Neural cell (in vitro differentiated cells): ENCODE data around the gene ARHGEF26. TPM values are rescaled to one million over a fixed set of nuclear protein-coding genes. Genes with fewer than 3 reads are reported as not detected.

Experiments used
- H2AFZ ChIP-seq: fragments of 200-600, 300-800 bp; sonication (generic), shearing (Covaris generic); 2 replicates; pipeline ENCODE4 v1.6.0; 2014; ENCODE audit warnings: low read depth, mild to moderate bottlenecking, antibody characterized with exemption, low read length, moderate library complexity
- H3F3A ChIP-seq: fragments of 200-600 bp; shearing (Covaris generic); 2 replicates; pipeline ENCODE4 v1.6.1; 2016; ENCODE audit warnings: mild to moderate bottlenecking, moderate library complexity, mixed read lengths, antibody characterized with exemption, low read length; ENCODE audit not compliant: insufficient read depth, poor library complexity, severe bottlenecking
- H3K27ac ChIP-seq: fragments of 200-600, 300-800 bp; sonication (generic), shearing (Covaris generic); 2 replicates; pipeline ENCODE4 v1.5.1; 2014; ENCODE audit warnings: mild to moderate bottlenecking, low read length, moderate library complexity
- H3K27me3 ChIP-seq: fragments of 300-800, 200-600 bp; sonication (generic), shearing (Covaris generic); 2 replicates; pipeline ENCODE4 v1.6.0; 2014; ENCODE audit warnings: mild to moderate bottlenecking, low read depth, low read length, moderate library complexity; ENCODE audit not compliant: insufficient read depth
- H3K36me3 ChIP-seq: fragments of 300-800, 200-600 bp; sonication (generic), shearing (Covaris generic); 2 replicates; pipeline ENCODE4 v1.5.1; 2014; ENCODE audit warnings: mild to moderate bottlenecking, antibody characterized with exemption, low read length, moderate library complexity; ENCODE audit not compliant: insufficient read depth
- H3K4me2 ChIP-seq: fragments of 300-800, 200-600 bp; sonication (generic), shearing (Covaris generic); 2 replicates; pipeline ENCODE4 v1.6.0; 2014; ENCODE audit warnings: mild to moderate bottlenecking, low read length
- H3K4me3 ChIP-seq: fragments of 300-800, 200-600 bp; sonication (generic), shearing (Covaris generic); 2 replicates; pipeline ENCODE4 v1.5.1; 2014; ENCODE audit warnings: mild to moderate bottlenecking, low read length, moderate library complexity
- H3K79me2 ChIP-seq: fragments of 200-600 bp; shearing (Covaris generic); replicated peaks from 2 replicates; pipeline ENCODE4 v1.6.0; 2014; ENCODE audit warnings: mild to moderate bottlenecking, low read length, moderate library complexity; ENCODE audit not compliant: insufficient read depth
- H3K9ac ChIP-seq: fragments of 300-800, 200-600 bp; sonication (generic), shearing (Covaris generic); 2 replicates; pipeline ENCODE4 v1.6.1; 2016; ENCODE audit warnings: mild to moderate bottlenecking, low read length, mixed read lengths
- H3K9me2 ChIP-seq: fragments of 200-600 bp; shearing (Covaris generic); 2 replicates; pipeline ENCODE4 v1.6.1; 2016; ENCODE audit warnings: mild to moderate bottlenecking, low read length, mixed read lengths; ENCODE audit not compliant: insufficient read depth
- H3K9me3 ChIP-seq: fragments of 200-600, 300-800 bp; sonication (generic), shearing (Covaris generic); 2 replicates; pipeline ENCODE4 v1.6.1; 2016; ENCODE audit warnings: mild to moderate bottlenecking, mixed run types, low read length, moderate library complexity, mixed read lengths
- H4K20me1 ChIP-seq: fragments of 200-600 bp; shearing (Covaris generic); 2 replicates; pipeline ENCODE4 v1.6.1; 2016; ENCODE audit warnings: mild to moderate bottlenecking, mixed run types; ENCODE audit not compliant: insufficient read depth
- EP300 ChIP-seq: fragments of 450-650 bp; conservative IDR thresholded peaks from 2 replicates; pipeline ENCODE4 v1.6.1; 2014; ENCODE audit warnings: antibody characterized with exemption, mild to moderate bottlenecking, moderate library complexity; ENCODE audit not compliant: poor library complexity, severe bottlenecking
- EZH2 ChIP-seq: fragments of 200-600, 300-800 bp; shearing (Covaris generic), sonication (generic); IDR thresholded peaks from 2 replicates; pipeline ENCODE4 v1.6.1; 2014; ENCODE audit warnings: antibody characterized with exemption, low read length, borderline replicate concordance, mild to moderate bottlenecking; ENCODE audit not compliant: insufficient read depth, poor library complexity, severe bottlenecking
- MXI1 ChIP-seq: fragments of 450-650 bp; conservative IDR thresholded peaks from 2 replicates; pipeline ENCODE4 v1.6.1; 2014; ENCODE audit warnings: antibody characterized with exemption, mild to moderate bottlenecking; ENCODE audit not compliant: poor library complexity, severe bottlenecking
- POLR2AphosphoS5 ChIP-seq: IDR thresholded peaks from 2 replicates; pipeline ENCODE4 v1.6.1; 2012
- RAD21 ChIP-seq: fragments of 450-650 bp; conservative IDR thresholded peaks from 2 replicates; pipeline ENCODE4 v1.6.1; 2014; ENCODE audit warnings: antibody characterized with exemption, mild to moderate bottlenecking, moderate library complexity
- SMC3 ChIP-seq: fragments of 450-650 bp; conservative IDR thresholded peaks from 2 replicates; pipeline ENCODE4 v1.6.1; 2014; ENCODE audit warnings: antibody characterized with exemption, mild to moderate bottlenecking, moderate library complexity; ENCODE audit not compliant: poor library complexity
- TAF1 ChIP-seq: IDR thresholded peaks from 2 replicates; pipeline ENCODE4 v1.6.1; 2012; ENCODE audit warnings: low read depth
- polyA plus RNA-seq: library from polyadenylated mRNA; depleted of rRNA; stranded (reverse); fragments of >200 nt; gene quantifications from 2 replicates; pipeline ENCODE4 v1.2.3, GENCODE V29; 2014
- TF ChIP-seq, protein P1 (sequence below): IDR thresholded peaks from 2 replicates; pipeline ENCODE4 v1.6.1; 2012; ENCODE audit warnings: borderline replicate concordance
- TF ChIP-seq, protein P2 (sequence below): fragments of 450-650 bp; IDR thresholded peaks from 2 replicates; pipeline ENCODE4 v1.5.1; 2014; ENCODE audit warnings: antibody characterized with exemption, mild to moderate bottlenecking, moderate library complexity; ENCODE audit not compliant: poor library complexity, severe bottlenecking

ARHGEF26 gene
- polyA plus RNA-seq, 1 donor from 2014 or later: 5.7 TPM

DNA sequence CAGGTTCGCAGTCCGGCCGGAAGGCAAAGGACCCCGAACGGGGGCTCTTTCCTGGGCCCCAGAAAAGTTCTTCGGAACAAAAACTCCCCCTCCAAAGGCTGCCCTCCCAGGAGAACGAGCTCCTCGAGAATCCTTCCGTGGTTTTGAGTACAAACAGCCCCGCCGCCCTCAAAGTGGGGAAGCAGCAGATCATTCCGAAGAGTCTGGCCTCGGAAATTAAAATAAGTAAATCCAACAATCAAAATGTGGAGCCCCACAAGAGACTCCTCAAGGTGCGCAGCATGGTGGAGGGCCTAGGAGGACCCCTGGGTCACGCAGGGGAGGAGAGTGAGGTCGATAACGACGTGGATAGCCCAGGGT lies 1.3 kb downstream of the ARHGEF26 start:
- Histone ChIP-seq H3K9ac (no peak overlapping the region), H3K4me2 (no peak overlapping the region), H3K4me3 (peak overlapping the region; percentile 84), H3K36me3 (no peaks in the 10 kb centered on the region), H3K27ac (no peak overlapping the region), H3F3A (no peaks in the 10 kb centered on the region), H3K79me2 (no peaks in the 10 kb centered on the region), H3K9me2 (no peaks in the 10 kb centered on the region), H3K27me3 (peaks cover 36% of the 10 kb centered on the region), H3K9me3 (no peaks in the 10 kb centered on the region), H2AFZ (no peak overlapping the region), H4K20me1 (no peaks in the 10 kb centered on the region)
- TF ChIP-seq TAF1 (no peak), SMC3 (no peak), MXI1 (no peak)
- TF ChIP-seq, protein P1, sequence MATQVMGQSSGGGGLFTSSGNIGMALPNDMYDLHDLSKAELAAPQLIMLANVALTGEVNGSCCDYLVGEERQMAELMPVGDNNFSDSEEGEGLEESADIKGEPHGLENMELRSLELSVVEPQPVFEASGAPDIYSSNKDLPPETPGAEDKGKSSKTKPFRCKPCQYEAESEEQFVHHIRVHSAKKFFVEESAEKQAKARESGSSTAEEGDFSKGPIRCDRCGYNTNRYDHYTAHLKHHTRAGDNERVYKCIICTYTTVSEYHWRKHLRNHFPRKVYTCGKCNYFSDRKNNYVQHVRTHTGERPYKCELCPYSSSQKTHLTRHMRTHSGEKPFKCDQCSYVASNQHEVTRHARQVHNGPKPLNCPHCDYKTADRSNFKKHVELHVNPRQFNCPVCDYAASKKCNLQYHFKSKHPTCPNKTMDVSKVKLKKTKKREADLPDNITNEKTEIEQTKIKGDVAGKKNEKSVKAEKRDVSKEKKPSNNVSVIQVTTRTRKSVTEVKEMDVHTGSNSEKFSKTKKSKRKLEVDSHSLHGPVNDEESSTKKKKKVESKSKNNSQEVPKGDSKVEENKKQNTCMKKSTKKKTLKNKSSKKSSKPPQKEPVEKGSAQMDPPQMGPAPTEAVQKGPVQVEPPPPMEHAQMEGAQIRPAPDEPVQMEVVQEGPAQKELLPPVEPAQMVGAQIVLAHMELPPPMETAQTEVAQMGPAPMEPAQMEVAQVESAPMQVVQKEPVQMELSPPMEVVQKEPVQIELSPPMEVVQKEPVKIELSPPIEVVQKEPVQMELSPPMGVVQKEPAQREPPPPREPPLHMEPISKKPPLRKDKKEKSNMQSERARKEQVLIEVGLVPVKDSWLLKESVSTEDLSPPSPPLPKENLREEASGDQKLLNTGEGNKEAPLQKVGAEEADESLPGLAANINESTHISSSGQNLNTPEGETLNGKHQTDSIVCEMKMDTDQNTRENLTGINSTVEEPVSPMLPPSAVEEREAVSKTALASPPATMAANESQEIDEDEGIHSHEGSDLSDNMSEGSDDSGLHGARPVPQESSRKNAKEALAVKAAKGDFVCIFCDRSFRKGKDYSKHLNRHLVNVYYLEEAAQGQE: no peak
- TF ChIP-seq, protein P2, sequence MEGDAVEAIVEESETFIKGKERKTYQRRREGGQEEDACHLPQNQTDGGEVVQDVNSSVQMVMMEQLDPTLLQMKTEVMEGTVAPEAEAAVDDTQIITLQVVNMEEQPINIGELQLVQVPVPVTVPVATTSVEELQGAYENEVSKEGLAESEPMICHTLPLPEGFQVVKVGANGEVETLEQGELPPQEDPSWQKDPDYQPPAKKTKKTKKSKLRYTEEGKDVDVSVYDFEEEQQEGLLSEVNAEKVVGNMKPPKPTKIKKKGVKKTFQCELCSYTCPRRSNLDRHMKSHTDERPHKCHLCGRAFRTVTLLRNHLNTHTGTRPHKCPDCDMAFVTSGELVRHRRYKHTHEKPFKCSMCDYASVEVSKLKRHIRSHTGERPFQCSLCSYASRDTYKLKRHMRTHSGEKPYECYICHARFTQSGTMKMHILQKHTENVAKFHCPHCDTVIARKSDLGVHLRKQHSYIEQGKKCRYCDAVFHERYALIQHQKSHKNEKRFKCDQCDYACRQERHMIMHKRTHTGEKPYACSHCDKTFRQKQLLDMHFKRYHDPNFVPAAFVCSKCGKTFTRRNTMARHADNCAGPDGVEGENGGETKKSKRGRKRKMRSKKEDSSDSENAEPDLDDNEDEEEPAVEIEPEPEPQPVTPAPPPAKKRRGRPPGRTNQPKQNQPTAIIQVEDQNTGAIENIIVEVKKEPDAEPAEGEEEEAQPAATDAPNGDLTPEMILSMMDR: no peak

DNA sequence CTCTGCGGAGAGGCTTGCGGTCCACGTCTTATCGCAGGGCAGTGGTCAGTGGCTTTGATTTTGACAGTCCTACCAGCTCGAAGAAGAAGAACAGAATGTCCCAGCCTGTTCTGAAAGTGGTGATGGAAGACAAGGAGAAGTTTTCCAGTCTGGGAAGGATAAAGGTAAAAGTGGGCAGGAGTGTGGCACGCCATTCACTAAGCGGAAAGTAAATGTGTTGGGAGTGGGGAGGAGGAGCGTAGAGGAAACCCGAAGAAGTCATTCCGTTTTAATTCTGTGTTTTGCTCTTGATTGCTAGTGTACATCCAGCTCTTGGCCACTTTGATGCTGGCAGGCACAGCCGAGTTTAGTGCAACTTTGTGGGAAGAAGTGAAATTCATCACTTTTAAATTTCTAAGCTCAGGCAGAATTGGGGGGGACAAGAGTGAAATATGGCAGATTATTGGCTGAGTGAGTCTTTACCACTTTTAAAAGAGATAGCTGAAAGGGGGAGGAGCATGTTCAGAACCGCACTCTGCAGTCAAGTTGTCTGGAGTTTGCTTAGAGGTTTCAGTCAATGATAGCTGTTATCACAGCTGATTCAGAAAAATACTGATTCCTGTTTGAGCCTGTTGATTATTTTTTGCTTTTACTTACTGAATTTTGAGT lies 1.8 kb downstream of the ARHGEF26 start:
- Histone ChIP-seq H3K9me3 (no peaks in the 10 kb centered on the region), H4K20me1 (no peaks in the 10 kb centered on the region), H2AFZ (no peak overlapping the region), H3K9me2 (no peaks in the 10 kb centered on the region), H3K4me3 (no peak overlapping the region), H3K79me2 (no peaks in the 10 kb centered on the region), H3K27ac (no peak overlapping the region), H3K4me2 (no peak overlapping the region), H3K27me3 (peaks cover 36% of the 10 kb centered on the region), H3K9ac (no peak overlapping the region), H3K36me3 (no peaks in the 10 kb centered on the region), H3F3A (no peaks in the 10 kb centered on the region)
- TF ChIP-seq EP300 (no peak), MXI1 (no peak), RAD21 (no peak), SMC3 (no peak), POLR2AphosphoS5 (no peak), TAF1 (no peak), EZH2 (no peak)
- TF ChIP-seq, protein P2: no peak
- TF ChIP-seq, protein P1: no peak
